Trophoblast cell (in vitro differentiated cells and primary cell): ENCODE data around the gene ARHGEF5. TPM values are rescaled to one million over a fixed set of nuclear protein-coding genes. Genes with fewer than 3 reads are reported as not detected.
"Not testable (repeated sequence)": the region's sequence is repeated elsewhere in the genome, so short reads cannot be mapped to it uniquely, and the experiment has no call there.

Experiments used
- DNase-seq, 2 donors: peaks; one replicate each; pipeline ENCODE4 v3.0.0-alpha.2; 2016
- H2AFZ ChIP-seq: 2 replicates; pipeline ENCODE4 v1.6.1; 2013; ENCODE audit warnings: low read length, moderate library complexity, mild to moderate bottlenecking; ENCODE audit not compliant: insufficient read depth, poor library complexity
- H2AK5ac ChIP-seq: 2 replicates; pipeline ENCODE4 v1.6.1; 2013; ENCODE audit warnings: mild to moderate bottlenecking, low read length
- H2BK120ac ChIP-seq: 2 replicates; pipeline ENCODE4 v1.6.1; 2013; ENCODE audit warnings: low read length, mild to moderate bottlenecking, moderate library complexity; ENCODE audit not compliant: insufficient read depth, poor library complexity
- H2BK12ac ChIP-seq: 2 replicates; pipeline ENCODE4 v1.6.1; 2013; ENCODE audit warnings: mild to moderate bottlenecking, low read length, moderate library complexity
- H2BK5ac ChIP-seq: 2 replicates; pipeline ENCODE4 v1.6.1; 2013; ENCODE audit warnings: low read length, low read depth, moderate library complexity, mild to moderate bottlenecking; ENCODE audit not compliant: poor library complexity
- H3K14ac ChIP-seq: 2 replicates; pipeline ENCODE4 v1.6.1; 2013; ENCODE audit warnings: mild to moderate bottlenecking, low read length
- H3K18ac ChIP-seq: 2 replicates; pipeline ENCODE4 v1.6.1; 2013; ENCODE audit warnings: mild to moderate bottlenecking, low read length
- H3K23ac ChIP-seq: 2 replicates; pipeline ENCODE4 v1.6.1; 2013; ENCODE audit warnings: low read length
- H3K27ac ChIP-seq: 2 replicates; pipeline ENCODE4 v1.5.1; 2013; ENCODE audit warnings: low read depth, mild to moderate bottlenecking, inconsistent platforms, low read length, moderate library complexity
- H3K27me3 ChIP-seq: 2 replicates; pipeline ENCODE4 v1.6.1; 2013; ENCODE audit warnings: inconsistent platforms, mild to moderate bottlenecking, low read length, moderate library complexity; ENCODE audit not compliant: insufficient read depth
- H3K36me3 ChIP-seq, 2 experiments: 1 replicate in 1 of 2; 2 replicates in 1 of 2; pipeline ENCODE4 v1.6.1; 2013; ENCODE audit warnings: low read length in 2 of 2, mild to moderate bottlenecking in 2 of 2, moderate library complexity in 1 of 2; ENCODE audit not compliant: insufficient read depth in 2 of 2, control insufficient read depth in 1 of 2
- H3K4ac ChIP-seq: 2 replicates; pipeline ENCODE4 v1.6.1; 2013; ENCODE audit warnings: low read depth, mild to moderate bottlenecking, low read length, moderate library complexity
- H3K4me1 ChIP-seq, 2 experiments: 1 replicate in 1 of 2; 2 replicates in 1 of 2; pipeline ENCODE4 v1.6.1; 2013; ENCODE audit warnings: low read length in 2 of 2, mild to moderate bottlenecking in 2 of 2, moderate library complexity in 1 of 2; ENCODE audit not compliant: insufficient read depth in 2 of 2, control insufficient read depth in 1 of 2
- H3K4me2 ChIP-seq: 2 replicates; pipeline ENCODE4 v1.6.1; 2013; ENCODE audit warnings: inconsistent platforms, mild to moderate bottlenecking, low read length, moderate library complexity
- H3K4me3 ChIP-seq: 2 replicates; pipeline ENCODE4 v1.5.1; 2013; ENCODE audit warnings: mild to moderate bottlenecking, low read depth, low read length, inconsistent platforms
- H3K79me1 ChIP-seq: one replicate; pipeline ENCODE4 v1.6.1; 2013; ENCODE audit warnings: low read length
- H3K79me2 ChIP-seq: 2 replicates; pipeline ENCODE4 v1.6.1; 2013; ENCODE audit warnings: low read length, mild to moderate bottlenecking; ENCODE audit not compliant: control insufficient read depth, insufficient read depth, poor library complexity
- H3K9ac ChIP-seq: 2 replicates; pipeline ENCODE4 v1.6.1; 2013; ENCODE audit warnings: mild to moderate bottlenecking, low read length
- H3K9me3 ChIP-seq: 2 replicates; pipeline ENCODE4 v1.6.1; 2013; ENCODE audit warnings: low read depth, mild to moderate bottlenecking, control low read depth, inconsistent platforms, low read length; ENCODE audit not compliant: insufficient read depth
- H4K12ac ChIP-seq: 2 replicates; pipeline ENCODE4 v1.6.1; 2013; ENCODE audit warnings: low read depth, mild to moderate bottlenecking, low read length, moderate library complexity
- H4K8ac ChIP-seq: 2 replicates; pipeline ENCODE4 v1.6.1; 2013; ENCODE audit warnings: low read depth, mild to moderate bottlenecking, low read length, moderate library complexity
- H4K91ac ChIP-seq: one replicate; pipeline ENCODE4 v1.6.1; 2013; ENCODE audit warnings: low read depth, mild to moderate bottlenecking, low read length, moderate library complexity
- WGBS: extraction: QIAGEN DNeasy Blood & Tissue Kit; methylation state at CpG from one replicate; pipeline ENCODE4 v1.1.7; 2013; ENCODE audit warnings: missing lambda C conversion rate; ENCODE audit not compliant: insufficient read length, insufficient coverage; ENCODE audit errors: extremely low coverage; 5-methylcytosine and 5-hydroxymethylcytosine counted together
- polyA plus RNA-seq: library from polyadenylated mRNA; stranded (reverse); fragments of 200-250 nt; gene quantifications from 2 replicates; pipeline ENCODE4 v1.2.3, GENCODE V29; 2013

Gene ARHGEF5
- polyA plus RNA-seq = 20.2 and 20.5 TPM in 2 replicates

- not testable (repeated sequence) for H3K36me3 ChIP-seq, H4K12ac ChIP-seq, H3K4me2 ChIP-seq, H3K79me1 ChIP-seq, DNase-seq, H2BK12ac ChIP-seq, H3K4me1 ChIP-seq, H2AK5ac ChIP-seq, H4K8ac ChIP-seq, H4K91ac ChIP-seq, H3K14ac ChIP-seq, H3K4ac ChIP-seq, H3K27ac ChIP-seq, H3K18ac ChIP-seq, H3K27me3 ChIP-seq, H3K23ac ChIP-seq, H3K79me2 ChIP-seq, H3K9me3 ChIP-seq, H3K9ac ChIP-seq, H2BK120ac ChIP-seq, H3K4me3 ChIP-seq, H2BK5ac ChIP-seq, H2AFZ ChIP-seq
- no CpG with 5 or more reads among the region's 50 CpGs for WGBS
These were observed at the start of gene ARHGEF5 for GRCh38 chr7:144355176-144355822. ARHGEF5 (plus strand) TSS chr7:144355402; CDS start chr7:144362670, 7,268 bp downstream.

GRCh38 chr7:144309702-144310101 lies 45.5 kb upstream of the ARHGEF5 start:
- H3K14ac ChIP-seq, H3K4me3 ChIP-seq, H4K12ac ChIP-seq, H3K9me3 ChIP-seq, H3K4ac ChIP-seq, H3K23ac ChIP-seq, H3K79me1 ChIP-seq, H3K9ac ChIP-seq, H3K27me3 ChIP-seq, H3K4me1 ChIP-seq, DNase-seq, H2BK120ac ChIP-seq, H3K79me2 ChIP-seq, H3K18ac ChIP-seq, H2AK5ac ChIP-seq, H4K91ac ChIP-seq, H3K27ac ChIP-seq, H4K8ac ChIP-seq, H2BK12ac ChIP-seq, H3K4me2 ChIP-seq, H2BK5ac ChIP-seq, H2AFZ ChIP-seq, H3K36me3 ChIP-seq: not testable (repeated sequence)
- WGBS = no CpG with 5 or more reads among the region's 2 CpGs

GRCh38 chr7:144311218-144311617 lies 44.0 kb upstream of the ARHGEF5 start:
- H3K36me3 ChIP-seq, H3K23ac ChIP-seq, DNase-seq, H4K8ac ChIP-seq, H3K4me3 ChIP-seq, H3K27me3 ChIP-seq, H2BK120ac ChIP-seq, H3K4me2 ChIP-seq, H3K14ac ChIP-seq, H2BK12ac ChIP-seq, H3K4ac ChIP-seq, H3K79me2 ChIP-seq, H3K79me1 ChIP-seq, H3K9ac ChIP-seq, H4K12ac ChIP-seq, H2AK5ac ChIP-seq, H2AFZ ChIP-seq, H4K91ac ChIP-seq, H3K18ac ChIP-seq, H3K27ac ChIP-seq, H3K9me3 ChIP-seq, H3K4me1 ChIP-seq, H2BK5ac ChIP-seq: not testable (repeated sequence)
- no CpG with 5 or more reads among the region's 2 CpGs for WGBS

- not testable (repeated sequence) for DNase-seq, H3K4me1 ChIP-seq, H2AFZ ChIP-seq, H2AK5ac ChIP-seq, H4K12ac ChIP-seq, H2BK120ac ChIP-seq, H3K9ac ChIP-seq, H3K4ac ChIP-seq, H2BK12ac ChIP-seq, H3K36me3 ChIP-seq, H3K4me3 ChIP-seq, H3K4me2 ChIP-seq, H4K91ac ChIP-seq, H3K14ac ChIP-seq, H3K27me3 ChIP-seq, H3K9me3 ChIP-seq, H3K79me2 ChIP-seq, H3K18ac ChIP-seq, H3K27ac ChIP-seq, H3K23ac ChIP-seq, H3K79me1 ChIP-seq, H4K8ac ChIP-seq, H2BK5ac ChIP-seq
- WGBS = no CpG with 5 or more reads among the region's 2 CpGs
These were observed 43.2 kb upstream of the ARHGEF5 start, which contains the start of gene OR2A1 for GRCh38 chr7:144311872-144312469. OR2A1 (plus strand) TSS chr7:144312419; CDS start chr7:144318125, 5,706 bp downstream.
